Adrenal gland (tissue), 12 donors: ENCODE data around the gene PGA4. TPM values are rescaled to one million over a fixed set of nuclear protein-coding genes. Genes with fewer than 3 reads are reported as not detected.
"Not testable (repeated sequence)": the region's sequence is repeated elsewhere in the genome, so short reads cannot be mapped to it uniquely, and the experiment has no call there.

Source experiments
- DNase-seq, 7 donors: peaks; one replicate each; pipeline ENCODE4 v3.0.0-alpha.2; 2019 to 2020
- H3K27ac ChIP-seq, 5 donors: fragments of 200-600 bp; sonication (generic) in 4 of 5; 1 replicate in 3 of 5; 2 replicates in 2 of 5; pipeline versions ENCODE4 v1.5.1 to v1.8.0; 2016 to 2020; ENCODE audit warnings: mild to moderate bottlenecking in 1 of 5
- H3K27me3 ChIP-seq: fragments of 200-600 bp; 2 replicates; pipeline ENCODE4 v1.8.0; 2021
- H3K36me3 ChIP-seq, 2 donors: fragments of 200-600 bp; replicated peaks in 1 of 2; 1 replicate in 1 of 2; 2 replicates in 1 of 2; pipeline versions ENCODE4 v1.5.1 to v1.8.0; 2018 to 2022
- H3K4me1 ChIP-seq, 2 donors: fragments of 200-600 bp; replicated peaks in 1 of 2; 1 replicate in 1 of 2; 2 replicates in 1 of 2; pipeline versions ENCODE4 v1.5.1 to v1.8.0; 2018 to 2021
- H3K4me3 ChIP-seq, 4 donors: fragments of 200-600 bp; sonication (generic) in 3 of 4; one replicate each; pipeline ENCODE4 v1.5.1; 2016 to 2018
- H3K9me3 ChIP-seq, 3 donors: fragments of 200-600 bp; sonication (generic) in 1 of 3; replicated peaks in 1 of 3; 1 replicate in 2 of 3; 2 replicates in 1 of 3; pipeline versions ENCODE4 v1.5.1 to v1.8.0; 2016 to 2021
- POLR2A ChIP-seq, 2 donors: fragments of 450-650 bp; IDR thresholded peaks; one replicate each; pipeline ENCODE4 v1.6.1; 2017; ENCODE audit warnings: antibody characterized with exemption in 2 of 2, mild to moderate bottlenecking in 2 of 2, moderate library complexity in 1 of 2
- WGBS, 4 donors: extraction: QIAGEN DNeasy Blood & Tissue Kit in 2 of 4; methylation state at CpG; one replicate each; pipeline versions ENCODE4 v1.1.5 to v1.1.7; 2013 to 2017; 5-methylcytosine and 5-hydroxymethylcytosine counted together
- intact Hi-C, 2 donors: fragments of 100-400 bp; cut with DNase I; formaldehyde crosslinking; loops; one replicate each; pipeline versions ENCODE4 v1.14.1 to v1.15.0; 2022 to 2023
- polyA plus RNA-seq, 3 donors: library from polyadenylated mRNA; stranded (reverse); fragments of 200-250 nt in 2 of 3; fragments of 350-450 nt in 1 of 3; fragmentation: Illumina TruSeq in 1 of 3; extraction: RNeasy Lipid Tissue Mini Kit (QIAGEN cat#74804) in 1 of 3; gene quantifications; one replicate each; pipeline ENCODE4 v1.2.3, GENCODE V29; 2013 to 2014
- total RNA-seq, 9 donors: library from RNA; depleted of rRNA in 4 of 9; stranded (reverse); fragments of >200 nt in 4 of 9; fragments of 120-200 nt in 1 of 9; fragmentation: NEBNext Ultra II Directional in 1 of 9; extraction: Animal tissue kit (Norgen Biotek cat#: 25700) in 1 of 9; gene quantifications; one replicate each; pipeline versions ENCODE4 v1.1.0 to v1.2.4, GENCODE V29; 2013 to 2023
- TF ChIP-seq, protein P1 (sequence below), 6 experiments: fragments of 450-650 bp in 4 of 6; fragments of 200-600 bp in 2 of 6; sonication (generic) in 1 of 6; IDR thresholded peaks; 1 replicate in 5 of 6; 2 replicates in 1 of 6; pipeline versions ENCODE4 v1.5.1 to v1.8.0; 2016 to 2021; ENCODE audit warnings: antibody characterized with exemption in 6 of 6, mild to moderate bottlenecking in 2 of 6, moderate library complexity in 1 of 6
- donor health status: healthy with polysubstance abuse.
- donor health status: Bipolar disorder and iron deficiency.
- donor health status: DM: yes; HTN: yes; CAD: no.
- donor health status: DM: no; HTN: no; CAD: no.
- donor health status: DM: no; HTN: no; CAD: no.
- donor health status: DM: yes; HTN: yes; CAD: no.

The PGA4 gene
- total and polyA plus RNA-seq, 12 donors: 0.42 to 6.8 (median 1.2) TPM; not detected in 2

DNA sequence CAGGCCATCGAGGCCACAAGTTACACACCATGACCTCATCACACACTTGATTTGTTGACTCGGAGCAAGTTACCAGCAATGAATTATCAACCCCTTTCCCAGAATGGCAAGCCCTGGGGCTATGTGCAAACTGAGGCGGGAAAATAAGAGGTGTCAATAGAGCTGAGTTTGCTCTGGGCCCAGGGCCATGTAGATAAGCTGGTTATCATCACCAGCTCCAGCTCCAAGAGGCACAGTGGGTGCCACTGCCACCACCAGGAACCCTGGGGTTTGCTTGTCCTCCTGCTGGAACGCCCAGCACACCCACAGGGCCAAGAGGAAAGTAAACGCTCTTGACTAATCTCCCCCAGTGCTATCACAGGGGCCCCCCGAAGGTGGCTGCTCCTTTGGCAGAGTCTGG is 47.9 kb upstream of the PGA4 start:
- TF ChIP-seq, protein P1, sequence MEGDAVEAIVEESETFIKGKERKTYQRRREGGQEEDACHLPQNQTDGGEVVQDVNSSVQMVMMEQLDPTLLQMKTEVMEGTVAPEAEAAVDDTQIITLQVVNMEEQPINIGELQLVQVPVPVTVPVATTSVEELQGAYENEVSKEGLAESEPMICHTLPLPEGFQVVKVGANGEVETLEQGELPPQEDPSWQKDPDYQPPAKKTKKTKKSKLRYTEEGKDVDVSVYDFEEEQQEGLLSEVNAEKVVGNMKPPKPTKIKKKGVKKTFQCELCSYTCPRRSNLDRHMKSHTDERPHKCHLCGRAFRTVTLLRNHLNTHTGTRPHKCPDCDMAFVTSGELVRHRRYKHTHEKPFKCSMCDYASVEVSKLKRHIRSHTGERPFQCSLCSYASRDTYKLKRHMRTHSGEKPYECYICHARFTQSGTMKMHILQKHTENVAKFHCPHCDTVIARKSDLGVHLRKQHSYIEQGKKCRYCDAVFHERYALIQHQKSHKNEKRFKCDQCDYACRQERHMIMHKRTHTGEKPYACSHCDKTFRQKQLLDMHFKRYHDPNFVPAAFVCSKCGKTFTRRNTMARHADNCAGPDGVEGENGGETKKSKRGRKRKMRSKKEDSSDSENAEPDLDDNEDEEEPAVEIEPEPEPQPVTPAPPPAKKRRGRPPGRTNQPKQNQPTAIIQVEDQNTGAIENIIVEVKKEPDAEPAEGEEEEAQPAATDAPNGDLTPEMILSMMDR (IDR thresholded peaks at IDR 0.05): no peak
- TF ChIP-seq POLR2A (IDR thresholded peaks at IDR 0.05): no peak
- DNase-seq: no peak

DNA sequence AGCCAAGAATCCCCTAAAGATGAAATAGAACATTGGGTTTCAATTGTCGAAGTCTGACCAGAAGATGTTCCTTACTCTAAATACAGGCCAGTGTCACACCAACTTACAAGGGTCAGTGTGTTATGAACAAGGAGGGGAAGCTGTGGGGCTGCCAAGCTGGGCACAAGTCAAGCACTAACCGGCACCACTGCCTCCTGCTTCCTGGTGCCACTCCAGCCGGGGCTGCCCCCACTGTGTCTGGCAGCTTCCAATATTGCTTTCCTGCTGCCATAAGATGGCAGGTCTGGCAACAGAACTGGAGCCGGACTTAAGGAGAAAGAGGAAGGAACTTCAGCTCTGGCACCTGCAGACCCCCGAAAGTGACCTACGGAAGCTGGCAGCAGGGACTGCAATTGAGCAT is 47.2 kb upstream of the PGA4 start:
- no peaks in the 10 kb centered on the region for H3K4me1 ChIP-seq
- no peaks in the 10 kb centered on the region for H3K36me3 ChIP-seq
- intact Hi-C loops: loop anchor here in 1 of 2 donors (5.0 kb wide), 1 partner anchor 43 kb away; no protein-coding TSS in a partner anchor
- TF ChIP-seq, protein P1 (IDR thresholded peaks at IDR 0.05): no peak
- TF ChIP-seq POLR2A (IDR thresholded peaks at IDR 0.05): no peak
- H3K4me3 ChIP-seq: no peak overlapping the region
- DNase-seq: no peak
- H3K27me3 ChIP-seq: peaks cover 3% of the 10 kb centered on the region
- WGBS, 4 donors: 71 to 82% (median 81%) methylated on average over 5 to 6 of the region's 6 CpGs
- H3K27ac ChIP-seq: no peak overlapping the region
- H3K9me3 ChIP-seq: no peaks in the 10 kb centered on the region

More for the DNA sequence above, 47.9 kb upstream of the PGA4 start:
- Histone ChIP-seq H3K27me3 (peaks cover 3% of the 10 kb centered on the region), H3K9me3 (no peaks in the 10 kb centered on the region), H3K4me3 (no peak overlapping the region), H3K27ac (no peak overlapping the region), H3K4me1 (no peaks in the 10 kb centered on the region), H3K36me3 (no peaks in the 10 kb centered on the region)
- intact Hi-C loops: loop anchor here in 1 of 2 donors (5.0 kb wide), 1 partner anchor 42 kb away; no protein-coding TSS in a partner anchor
- WGBS, 4 donors: 71 to 81% (median 78%) methylated on average over 5 to 6 of the region's 6 CpGs

DNA sequence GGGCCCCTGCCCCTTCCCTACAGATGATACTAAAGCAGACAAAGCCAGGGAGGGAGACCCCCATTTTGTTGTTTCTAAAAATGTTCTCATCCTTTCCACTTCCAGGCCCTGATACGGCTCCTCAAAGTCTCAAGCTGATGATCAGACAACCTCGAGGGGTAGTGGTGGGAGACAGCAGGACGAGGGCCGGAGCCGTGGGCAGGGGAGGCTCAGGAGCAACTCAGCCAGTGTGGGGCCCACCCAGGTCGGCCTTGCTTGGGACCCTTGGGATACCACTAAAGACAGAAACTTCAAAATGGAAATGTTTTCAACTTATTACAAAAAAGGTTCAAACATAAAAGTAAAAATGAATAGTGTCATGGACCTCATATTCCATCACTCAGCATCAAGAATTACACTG is 45.7 kb upstream of the PGA4 start:
- DNase-seq: no peak
- WGBS, 4 donors: 62 to 73% (median 64%) methylated on average over 6 of the region's 6 CpGs
- Histone ChIP-seq H3K9me3 (no peaks in the 10 kb centered on the region), H3K27ac (no peak overlapping the region), H3K4me1 (no peaks in the 10 kb centered on the region), H3K36me3 (no peaks in the 10 kb centered on the region), H3K27me3 (peaks cover 3% of the 10 kb centered on the region), H3K4me3 (no peak overlapping the region)
- intact Hi-C loops: no loop called here
- TF ChIP-seq, protein P1 (IDR thresholded peaks at IDR 0.05): no peak
- no peak for TF ChIP-seq POLR2A (IDR thresholded peaks at IDR 0.05)

DNA sequence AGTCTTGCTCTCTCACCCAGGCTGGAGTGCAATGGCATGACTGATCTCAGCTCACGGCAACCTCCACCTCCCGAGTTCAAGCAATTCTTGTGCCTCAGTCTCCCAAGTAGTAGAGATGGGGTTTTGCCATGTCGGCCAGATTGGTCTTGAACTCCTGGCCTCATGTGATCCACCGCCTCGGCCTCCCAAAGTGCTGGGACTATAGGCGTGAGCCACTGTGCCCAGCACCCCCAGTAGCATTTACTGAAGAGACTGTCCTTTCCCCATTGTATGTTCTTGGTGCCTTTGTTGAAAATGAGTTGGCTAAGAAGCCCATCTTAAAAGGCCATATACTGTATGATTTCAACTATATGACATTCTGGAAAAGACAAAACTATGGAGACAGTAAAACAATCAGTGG is 41.9 kb upstream of the PGA4 start:
- DNase-seq, H3K27me3 ChIP-seq, H3K4me3 ChIP-seq, intact Hi-C loops, H3K9me3 ChIP-seq, H3K27ac ChIP-seq, H3K36me3 ChIP-seq, H3K4me1 ChIP-seq: not testable (repeated sequence)
- WGBS, 4 donors: 87 to 98% (median 92%) methylated on average over 5 to 6 of the region's 6 CpGs; no CpG with 5 or more reads in 1 of the 4 donors

DNA sequence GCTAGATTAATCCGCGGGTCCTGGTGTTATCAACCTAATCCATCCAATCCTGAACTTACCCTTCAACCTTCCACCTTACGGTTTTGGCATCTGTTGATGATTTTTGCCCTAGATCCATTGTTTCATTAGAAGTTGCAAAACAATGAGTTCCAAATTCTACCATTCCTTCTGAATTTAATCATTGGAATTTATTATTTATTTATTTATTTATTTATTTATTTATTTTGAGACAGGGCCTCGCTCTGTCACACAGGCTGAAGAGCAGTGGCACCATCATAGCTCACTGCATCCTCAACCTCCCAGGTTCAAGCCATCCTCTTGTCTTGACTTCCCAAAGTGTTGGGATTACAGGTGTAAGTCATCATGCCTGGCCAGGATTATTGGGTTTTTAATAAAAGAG is 40.7 kb upstream of the PGA4 start:
- no peak overlapping the region for H3K4me3 ChIP-seq
- no peak overlapping the region for H3K27ac ChIP-seq
- no peaks in the 10 kb centered on the region for H3K4me1 ChIP-seq
- no peaks in the 10 kb centered on the region for H3K9me3 ChIP-seq
- TF ChIP-seq, protein P1 (IDR thresholded peaks at IDR 0.05): no peak
- no peak for TF ChIP-seq POLR2A (IDR thresholded peaks at IDR 0.05)
- H3K27me3 ChIP-seq: no peaks in the 10 kb centered on the region
- WGBS, 4 donors: 90 to 93% (median 91%) methylated on average over 4 of the region's 4 CpGs
- H3K36me3 ChIP-seq: no peaks in the 10 kb centered on the region
- DNase-seq: no peak
- intact Hi-C loops: no loop called here
